Measurements from ENCODE around the gene ECHS1. TPM values are rescaled to one million over a fixed set of nuclear protein-coding genes. Genes with fewer than 3 reads are reported as not detected.
"Not testable (repeated sequence)": the region's sequence is repeated elsewhere in the genome, so short reads cannot be mapped to it uniquely, and the experiment has no call there.

The ECHS1 gene
- total RNA-seq, 1 donor from 2014 or later, result 127 TPM

DNA sequence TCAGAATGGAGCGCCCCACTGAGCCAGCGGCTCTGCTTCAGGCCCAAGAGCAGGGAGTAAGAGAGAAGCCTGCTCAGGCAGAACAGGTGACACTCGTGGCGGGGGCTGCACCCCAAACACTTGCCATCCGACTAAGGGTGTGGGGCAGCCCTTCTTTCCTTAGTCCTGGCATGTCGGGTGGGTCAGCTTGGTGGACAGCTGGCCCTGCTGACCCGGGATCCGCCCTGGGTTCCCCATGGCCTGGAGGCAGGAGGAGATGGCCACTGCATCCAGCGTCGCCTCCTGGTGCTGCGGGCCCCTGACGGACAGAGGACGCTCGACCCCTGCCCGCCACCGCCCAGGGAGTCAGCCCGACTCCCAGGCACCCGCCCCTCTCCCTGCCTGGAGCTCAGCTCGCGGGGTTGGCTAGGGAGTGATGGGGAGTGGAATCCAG lies 4.7 kb upstream of the ECHS1 start:
- no peak for DNase-seq (ENCODE audit: low read depth)
- TF ChIP-seq, protein P1, sequence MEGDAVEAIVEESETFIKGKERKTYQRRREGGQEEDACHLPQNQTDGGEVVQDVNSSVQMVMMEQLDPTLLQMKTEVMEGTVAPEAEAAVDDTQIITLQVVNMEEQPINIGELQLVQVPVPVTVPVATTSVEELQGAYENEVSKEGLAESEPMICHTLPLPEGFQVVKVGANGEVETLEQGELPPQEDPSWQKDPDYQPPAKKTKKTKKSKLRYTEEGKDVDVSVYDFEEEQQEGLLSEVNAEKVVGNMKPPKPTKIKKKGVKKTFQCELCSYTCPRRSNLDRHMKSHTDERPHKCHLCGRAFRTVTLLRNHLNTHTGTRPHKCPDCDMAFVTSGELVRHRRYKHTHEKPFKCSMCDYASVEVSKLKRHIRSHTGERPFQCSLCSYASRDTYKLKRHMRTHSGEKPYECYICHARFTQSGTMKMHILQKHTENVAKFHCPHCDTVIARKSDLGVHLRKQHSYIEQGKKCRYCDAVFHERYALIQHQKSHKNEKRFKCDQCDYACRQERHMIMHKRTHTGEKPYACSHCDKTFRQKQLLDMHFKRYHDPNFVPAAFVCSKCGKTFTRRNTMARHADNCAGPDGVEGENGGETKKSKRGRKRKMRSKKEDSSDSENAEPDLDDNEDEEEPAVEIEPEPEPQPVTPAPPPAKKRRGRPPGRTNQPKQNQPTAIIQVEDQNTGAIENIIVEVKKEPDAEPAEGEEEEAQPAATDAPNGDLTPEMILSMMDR (IDR thresholded peaks at IDR 0.05; ENCODE audit: insufficient read depth, low read length, poor library complexity, severe bottlenecking), result no peak
- Histone ChIP-seq H3K4me3 (ENCODE audit: low read depth, low read length) (peak overlapping the region; percentile 64), H3K36me3 (ENCODE audit: control insufficient read depth, insufficient read depth, low read length) (no peaks in the 10 kb centered on the region), H3K27me3 (ENCODE audit: control insufficient read depth, insufficient read depth, low read length) (no peaks in the 10 kb centered on the region)

DNA sequence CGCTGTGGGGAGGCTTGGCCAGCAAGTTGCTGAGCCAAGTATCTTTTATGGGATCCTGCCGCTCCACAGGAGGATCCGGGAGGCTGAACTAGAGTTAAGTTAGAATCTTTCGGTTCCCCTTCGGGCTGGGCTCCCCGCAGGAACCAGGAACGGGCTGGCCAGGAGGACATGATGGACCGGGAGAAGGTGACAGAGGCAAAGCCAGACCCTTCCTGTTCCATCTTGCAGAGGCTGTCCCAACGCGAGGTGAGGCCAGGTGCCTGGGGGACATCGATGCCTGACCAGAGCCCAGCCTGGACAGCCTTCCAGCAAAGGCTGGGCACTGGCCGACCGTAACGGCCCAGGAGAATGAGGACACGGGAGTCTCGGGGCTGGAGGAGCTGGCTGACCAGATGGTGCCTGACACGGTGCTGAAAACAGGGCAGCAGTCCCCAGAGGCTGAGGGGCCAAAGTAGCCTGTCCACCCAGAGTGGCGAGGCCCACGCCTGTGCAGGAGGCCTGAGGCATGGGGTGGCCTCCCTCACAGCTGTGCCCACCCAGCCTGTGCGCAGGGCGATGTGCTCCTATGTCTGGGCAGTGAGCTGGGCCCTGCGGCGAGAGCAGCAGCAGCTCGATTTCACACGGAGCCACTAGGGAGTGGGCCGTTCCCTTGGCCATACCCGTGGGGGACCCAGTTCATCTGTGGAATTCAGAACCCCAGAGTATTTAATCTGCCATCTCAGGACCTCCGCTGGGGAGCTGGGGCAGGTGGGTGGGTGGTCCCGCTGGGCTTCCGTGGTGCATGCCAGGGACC lies 4.1 kb upstream of the ECHS1 start:
- DNase-seq (ENCODE audit: low read depth), result no peak
- H3K36me3 ChIP-seq (ENCODE audit: control insufficient read depth, insufficient read depth, low read length), result no peaks in the 10 kb centered on the region
- H3K4me3 ChIP-seq (ENCODE audit: low read depth, low read length), result no peak overlapping the region
- TF ChIP-seq, protein P1 (IDR thresholded peaks at IDR 0.05; ENCODE audit: insufficient read depth, low read length, poor library complexity, severe bottlenecking), result no peak
- no peaks in the 10 kb centered on the region for H3K27me3 ChIP-seq (ENCODE audit: control insufficient read depth, insufficient read depth, low read length)

DNA sequence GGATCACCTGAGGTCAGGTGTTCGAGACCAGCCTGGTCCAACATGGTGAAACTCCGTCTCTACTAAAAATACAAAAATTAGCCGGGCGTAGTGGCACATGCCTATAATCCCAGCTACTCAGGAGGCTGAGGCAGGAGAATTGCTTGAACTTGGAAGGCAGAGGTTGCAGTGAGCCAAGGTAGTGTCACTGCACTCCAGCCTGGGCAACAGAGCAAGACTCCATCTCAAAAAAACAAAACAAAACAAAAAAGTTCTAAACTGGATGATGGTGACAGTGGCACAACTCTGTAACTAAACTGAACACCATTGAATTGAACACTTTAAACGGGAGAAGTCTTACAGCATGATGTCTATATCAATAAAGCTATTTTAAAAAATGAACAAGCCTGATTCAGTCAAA lies 3.0 kb upstream of the ECHS1 start:
- H3K4me3 ChIP-seq (ENCODE audit: low read depth, low read length); DNase-seq (ENCODE audit: low read depth); H3K36me3 ChIP-seq (ENCODE audit: control insufficient read depth, insufficient read depth, low read length); H3K27me3 ChIP-seq (ENCODE audit: control insufficient read depth, insufficient read depth, low read length): not testable (repeated sequence)

DNA sequence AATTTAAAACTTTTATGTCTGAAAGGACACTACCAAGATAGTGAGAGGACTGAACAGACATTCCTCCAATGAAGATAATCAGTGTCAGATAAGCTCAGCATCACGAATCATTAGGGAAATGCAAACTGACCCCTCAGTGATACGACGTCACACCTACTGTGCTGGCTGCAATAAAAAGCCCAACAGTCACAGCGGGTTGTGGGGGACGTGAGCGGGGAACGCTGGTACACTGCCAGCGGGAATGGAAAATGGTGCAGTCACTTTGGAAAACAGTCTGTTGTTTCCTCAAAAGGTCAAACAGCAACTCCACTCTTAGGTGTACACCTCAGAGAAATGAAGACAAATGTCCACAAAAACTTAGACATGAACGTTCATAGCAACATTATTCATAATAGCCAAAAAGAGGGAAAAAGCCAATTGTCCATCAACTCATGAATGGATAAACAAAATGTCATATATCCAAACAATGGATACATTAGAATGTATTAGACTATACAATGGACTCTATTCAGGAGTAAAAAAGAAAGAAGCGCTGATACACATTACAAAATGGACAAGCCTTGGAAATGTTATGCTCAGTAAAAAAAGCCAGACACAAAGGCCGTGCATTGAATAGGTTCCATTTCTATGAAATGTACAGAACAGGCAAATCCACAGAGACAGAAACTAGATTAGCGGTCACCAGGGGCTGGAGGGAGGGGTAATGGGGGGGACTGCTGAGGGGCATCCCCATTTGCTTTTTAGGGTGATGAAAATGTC lies 2.4 kb upstream of the ECHS1 start:
- Histone ChIP-seq H3K27me3 (ENCODE audit: control insufficient read depth, insufficient read depth, low read length) (no peaks in the 10 kb centered on the region), H3K36me3 (ENCODE audit: control insufficient read depth, insufficient read depth, low read length) (no peaks in the 10 kb centered on the region), H3K4me3 (ENCODE audit: low read depth, low read length) (no peak overlapping the region)
- TF ChIP-seq, protein P1 (IDR thresholded peaks at IDR 0.05; ENCODE audit: insufficient read depth, low read length, poor library complexity, severe bottlenecking), result no peak
- DNase-seq (ENCODE audit: low read depth), result no peak

DNA sequence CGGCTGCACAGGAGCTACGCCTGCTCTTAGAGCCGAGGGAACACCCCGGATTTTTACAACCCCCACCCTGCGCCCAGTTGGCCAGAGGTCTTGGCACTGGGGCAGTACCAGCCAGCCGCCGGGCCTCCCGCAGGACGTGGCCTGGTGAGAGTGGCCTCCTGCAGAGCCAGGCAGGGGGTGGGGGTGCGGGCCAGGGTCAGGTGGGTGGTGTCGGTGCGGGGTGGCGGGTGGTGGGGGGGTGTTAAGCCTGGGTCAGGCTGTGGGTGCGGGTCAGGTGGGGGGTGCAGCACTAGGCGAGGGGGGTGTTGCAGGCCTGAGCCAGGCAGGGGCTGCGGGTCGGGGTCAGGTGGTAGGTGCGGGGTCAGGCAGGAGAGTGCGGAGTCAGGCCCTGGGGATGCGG lies 647 bp downstream of the ECHS1 start:
- Histone ChIP-seq H3K27me3 (ENCODE audit: control insufficient read depth, insufficient read depth, low read length) (no peaks in the 10 kb centered on the region), H3K36me3 (ENCODE audit: control insufficient read depth, insufficient read depth, low read length) (peaks cover 1% of the 10 kb centered on the region), H3K4me3 (ENCODE audit: low read depth, low read length) (peak overlapping the region; percentile 97)
- DNase-seq (ENCODE audit: low read depth), result no peak
- TF ChIP-seq, protein P1 (IDR thresholded peaks at IDR 0.05; ENCODE audit: insufficient read depth, low read length, poor library complexity, severe bottlenecking), result no peak

DNA sequence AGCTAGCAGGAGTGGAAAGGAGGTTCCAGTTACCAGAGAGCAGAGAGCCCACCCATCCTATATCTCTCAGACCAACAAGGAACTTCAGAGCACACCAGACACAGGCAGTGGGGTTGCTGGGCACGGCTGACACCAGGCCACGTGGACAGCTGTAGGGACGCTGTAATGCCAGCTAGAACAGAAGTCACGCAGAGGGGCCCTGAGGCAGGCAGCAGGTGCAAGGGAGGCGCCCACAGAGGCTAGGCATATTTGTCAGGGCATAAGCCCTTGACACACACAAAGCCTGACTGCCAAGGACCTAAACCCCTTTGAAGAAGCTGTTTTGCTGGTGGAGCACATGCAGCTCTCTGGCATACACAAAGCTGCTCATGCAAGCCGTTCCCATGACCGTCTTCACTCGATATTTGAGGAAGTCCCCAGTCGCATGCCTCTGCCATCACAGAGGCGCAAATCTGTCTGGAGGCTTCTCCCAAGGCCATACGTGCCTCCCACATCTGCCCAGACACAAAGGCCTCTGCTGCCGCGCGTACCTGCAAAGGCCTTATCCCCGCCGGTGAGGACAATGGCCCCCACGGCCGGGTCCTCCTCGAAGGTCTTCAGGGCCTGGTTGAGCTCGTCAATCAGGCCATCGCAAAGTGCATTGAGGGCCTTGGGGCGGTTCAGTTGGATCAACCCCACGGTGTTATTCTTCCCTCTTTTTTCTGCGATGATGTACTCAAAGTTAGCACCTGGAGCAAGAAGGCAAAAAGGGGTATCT lies 2.9 kb downstream of the ECHS1 start:
- H3K4me3 ChIP-seq (ENCODE audit: low read depth, low read length), result no peak overlapping the region
- TF ChIP-seq, protein P1 (IDR thresholded peaks at IDR 0.05; ENCODE audit: insufficient read depth, low read length, poor library complexity, severe bottlenecking), result no peak
- H3K27me3 ChIP-seq (ENCODE audit: control insufficient read depth, insufficient read depth, low read length), result no peaks in the 10 kb centered on the region
- H3K36me3 ChIP-seq (ENCODE audit: control insufficient read depth, insufficient read depth, low read length), result peaks cover 1% of the 10 kb centered on the region
- no peak for DNase-seq (ENCODE audit: low read depth)

All from kidney epithelial cell (primary cell).